Activated CD4-positive, alpha-beta T cell treated with anti-CD3 and anti-CD28 coated beads, Interleukin-2, Interleukin-4, amounts not matched to agents 100 ng/mL and 50 ng/mL, durations not matched to agents 16 hours and 8 hours (primary cell): ENCODE measurements around the gene STX19.
"Not testable (repeated sequence)": the region's sequence is repeated elsewhere in the genome, so short reads cannot be mapped to it uniquely, and the experiment has no call there.

Source experiments
- DNase-seq: peaks from one replicate; pipeline ENCODE4 v3.0.0-alpha.2; 2020; ENCODE audit warnings: low spot score

The STX19 gene

DNA sequence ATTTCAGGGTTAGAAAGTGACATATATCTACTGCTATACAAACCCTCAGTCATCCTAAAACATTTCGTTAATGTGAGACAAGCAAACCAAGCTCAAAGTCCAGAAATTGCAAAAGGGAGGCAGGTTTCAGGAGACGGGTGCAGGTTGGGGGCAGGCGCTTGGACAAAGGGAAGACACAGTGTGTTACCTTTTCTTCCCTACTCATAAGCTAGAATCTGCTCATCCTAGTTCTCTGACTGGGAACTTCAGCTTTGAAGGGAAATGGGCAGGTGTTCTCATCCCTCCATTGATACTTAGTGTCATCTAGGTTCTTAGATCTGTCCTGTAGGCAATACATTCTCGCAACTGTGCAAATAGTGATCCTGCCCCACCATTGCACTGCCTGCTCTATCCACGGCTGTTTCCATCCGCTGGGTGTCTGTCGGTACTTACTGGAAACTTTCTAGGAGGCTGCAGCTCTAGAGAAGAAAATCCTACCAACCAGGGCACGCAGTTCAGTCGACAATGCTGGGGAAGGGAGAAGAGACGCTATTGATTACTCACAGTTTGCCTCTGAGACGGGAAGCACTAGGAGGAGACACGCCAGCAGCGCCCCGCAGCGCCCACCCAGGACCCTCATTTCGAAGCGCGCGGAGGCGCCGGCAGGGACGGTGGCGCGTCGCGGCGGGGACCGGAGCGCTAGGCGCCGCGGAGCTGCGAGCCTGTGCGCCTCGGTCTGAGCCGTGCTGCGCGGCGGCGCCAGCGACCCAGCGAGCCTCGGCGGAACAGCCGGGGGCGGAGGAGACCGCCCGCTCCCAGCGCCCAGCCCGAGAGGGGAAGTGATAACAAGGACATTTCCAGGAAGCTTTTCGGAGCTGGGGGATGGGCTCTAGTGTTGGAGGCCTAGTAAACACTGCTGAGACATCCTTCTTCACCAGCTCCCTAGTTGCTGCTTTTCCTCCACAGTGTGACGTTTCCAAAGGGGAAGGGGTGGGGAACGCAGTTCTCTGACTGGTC lies 55.0 kb downstream of the STX19 start, which contains the start of gene PROS1:
PROS1 (minus strand) TSS at position 766 of the 996 bp plus-strand sequence; CDS start at position 619, 147 bp downstream.
- DNase-seq: peak; percentile 41

DNA sequence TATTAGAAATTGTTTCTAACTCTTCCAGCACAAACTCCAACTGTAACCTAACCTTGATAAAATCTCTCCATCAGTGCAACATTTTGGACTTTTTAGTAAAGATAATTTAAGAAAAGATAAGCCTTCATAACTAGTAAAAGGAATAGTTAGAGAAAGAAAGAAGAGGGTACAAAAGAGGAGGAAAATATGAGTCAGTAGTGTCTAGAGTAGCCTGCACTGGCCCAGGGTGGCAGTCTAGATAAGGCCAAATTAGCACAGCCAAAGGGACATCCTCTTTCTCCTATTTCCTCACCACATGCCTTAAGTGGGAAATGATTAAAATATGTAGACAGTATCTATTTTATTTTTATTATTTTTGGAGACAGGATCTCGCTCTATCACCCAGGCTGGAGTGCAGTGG lies 58.4 kb downstream of the STX19 start:
- no peak for DNase-seq

DNA sequence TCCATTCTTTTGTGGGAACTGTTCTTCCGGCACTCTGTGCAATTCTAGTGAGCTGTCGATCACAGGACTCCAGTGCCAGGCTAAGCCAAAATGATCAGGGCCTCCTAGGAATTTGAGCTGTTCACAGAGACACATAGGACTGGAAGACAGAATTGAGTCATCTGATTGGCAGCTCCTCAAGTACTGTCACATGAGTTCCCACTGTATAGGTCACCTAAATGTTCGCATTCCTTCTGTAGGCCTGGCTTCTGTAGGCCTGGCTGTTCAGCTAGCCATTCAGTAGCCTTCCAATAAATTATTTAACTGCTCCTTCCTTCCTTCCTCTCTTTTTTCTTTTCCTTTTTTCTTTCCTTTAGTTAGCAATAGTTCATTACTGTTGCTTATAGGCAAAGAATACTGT lies 59.0 kb downstream of the STX19 start:
- no peak for DNase-seq

DNA sequence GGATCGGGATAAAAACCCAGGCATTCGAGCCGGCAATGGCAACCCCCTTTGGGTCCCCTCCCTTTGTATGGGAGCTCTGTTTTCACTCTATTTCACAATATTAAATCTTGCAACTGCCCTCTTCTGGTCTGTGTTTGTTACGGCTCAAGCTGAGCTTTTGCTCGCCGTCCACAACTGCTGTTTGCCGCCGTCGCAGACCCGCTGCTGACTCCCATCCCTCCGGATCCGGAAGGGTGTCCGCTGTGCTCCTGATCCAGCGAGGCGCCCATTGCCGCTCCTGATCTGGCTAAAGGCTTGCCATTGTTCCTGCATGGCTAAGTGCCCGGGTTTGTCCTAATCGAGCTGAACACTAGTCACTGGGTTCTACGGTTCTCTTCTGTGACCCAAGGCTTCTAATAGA lies 63.3 kb downstream of the STX19 start:
- not testable (repeated sequence) for DNase-seq
